ENCODE results near the gene HPS4.

Gene HPS4

DNA sequence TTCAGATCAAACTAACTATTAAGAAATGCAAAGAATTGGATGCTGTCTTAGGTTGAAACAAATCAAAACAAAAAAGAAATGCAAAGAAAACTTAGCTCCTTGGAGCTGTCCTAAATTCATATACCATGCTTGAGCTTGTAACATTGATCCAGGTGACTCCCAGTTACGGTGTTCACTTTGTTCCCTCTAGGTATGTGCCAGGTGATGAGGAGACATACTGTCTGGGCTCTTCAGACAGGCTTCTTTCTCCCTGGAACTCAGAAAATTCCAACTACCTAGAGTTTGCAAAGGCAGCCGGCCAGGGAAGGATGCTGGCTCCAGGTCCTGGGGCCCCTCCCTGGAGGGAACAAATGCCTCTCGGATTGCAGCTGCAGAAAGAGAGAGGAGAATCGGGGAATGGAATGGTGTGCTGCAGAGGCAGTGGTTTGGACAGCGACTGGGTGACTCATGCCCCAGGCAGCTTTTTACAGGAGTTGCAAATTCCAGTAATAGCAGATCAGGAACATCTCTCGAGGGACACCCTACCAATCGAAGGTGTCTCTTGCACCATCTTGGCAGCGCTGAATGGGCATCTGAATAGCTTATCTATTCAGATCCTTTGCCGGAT is 66.8 kb downstream of the HPS4 start:
- H3K4me1 ChIP-seq (ENCODE audit: control insufficient read depth in 1 of 2, insufficient read depth in 2 of 2, low read length in 2 of 2): peaks cover 19 to 22% of the 10 kb centered on the region in 2 experiments
- peak overlapping the region; percentile 44 for H3K4me2 ChIP-seq (ENCODE audit: low read length)
- no peak overlapping the region for H3K4ac ChIP-seq (ENCODE audit: low read depth, low read length)
- H3K18ac ChIP-seq (ENCODE audit: low read length): no peak overlapping the region
- no peaks in the 10 kb centered on the region for H3K79me2 ChIP-seq (ENCODE audit: control insufficient read depth, insufficient read depth, low read length, poor library complexity)
- no peak overlapping the region for H2BK12ac ChIP-seq (ENCODE audit: low read length)
- H3K23ac ChIP-seq (ENCODE audit: low read length): no peak overlapping the region
- no peak overlapping the region for H2AK5ac ChIP-seq (ENCODE audit: low read length)
- no CpG with 5 or more reads among the region's 9 CpGs for WGBS (ENCODE audit: extremely low coverage, insufficient coverage, insufficient read length)
- no peak overlapping the region for H2BK120ac ChIP-seq (ENCODE audit: insufficient read depth, low read length, poor library complexity)
- no peak overlapping the region for H2AFZ ChIP-seq (ENCODE audit: insufficient read depth, low read length, poor library complexity)
- H4K91ac ChIP-seq (ENCODE audit: low read depth, low read length): peak overlapping the region; percentile 92
- H3K9me3 ChIP-seq (ENCODE audit: insufficient read depth, low read depth, low read length): no peaks in the 10 kb centered on the region
- no peak overlapping the region for H3K9ac ChIP-seq (ENCODE audit: low read length)
- no peaks in the 10 kb centered on the region for H3K27me3 ChIP-seq (ENCODE audit: insufficient read depth, low read length)
- no peak overlapping the region for H3K4me3 ChIP-seq (ENCODE audit: low read depth, low read length)
- no peak overlapping the region for H4K12ac ChIP-seq (ENCODE audit: low read depth, low read length)
- DNase-seq: peak; percentile 97 to 98
- peak overlapping the region; percentile 87 for H3K27ac ChIP-seq (ENCODE audit: low read depth, low read length)
- H4K8ac ChIP-seq (ENCODE audit: low read depth, low read length): no peak overlapping the region
- H3K14ac ChIP-seq (ENCODE audit: low read length): no peak overlapping the region
- H3K36me3 ChIP-seq (ENCODE audit: control insufficient read depth in 1 of 2, insufficient read depth in 2 of 2, low read length in 2 of 2): no peaks in the 10 kb centered on the region
- peak overlapping the region; percentile 63 for H2BK5ac ChIP-seq (ENCODE audit: low read depth, low read length, poor library complexity)
- peaks cover 15% of the 10 kb centered on the region for H3K79me1 ChIP-seq (ENCODE audit: low read length)

DNA sequence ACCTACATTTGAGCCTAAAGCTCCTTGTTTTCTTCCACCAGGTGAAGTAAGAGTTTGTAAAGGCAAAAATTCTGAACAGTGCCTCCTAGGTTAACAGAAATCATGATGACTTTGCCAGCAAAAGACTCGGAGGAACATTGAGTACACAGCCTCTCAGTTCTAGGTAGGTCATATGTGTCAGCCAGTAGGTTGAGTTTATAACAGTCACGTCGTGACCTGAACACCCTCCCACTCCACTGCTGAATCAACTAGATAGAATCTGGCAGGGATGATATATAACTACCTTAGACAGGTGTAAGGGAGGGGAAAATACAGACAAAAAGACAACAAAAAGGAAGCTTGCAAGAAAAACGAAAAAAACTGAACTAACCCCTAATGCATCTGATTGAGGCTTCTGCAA is 67.3 kb downstream of the HPS4 start:
- H3K9ac ChIP-seq (ENCODE audit: low read length): no peak overlapping the region
- H4K91ac ChIP-seq (ENCODE audit: low read depth, low read length): peak overlapping the region; percentile 83
- peak overlapping the region; percentile 56 for H2BK120ac ChIP-seq (ENCODE audit: insufficient read depth, low read length, poor library complexity)
- WGBS (ENCODE audit: extremely low coverage, insufficient coverage, insufficient read length): no CpG with 5 or more reads among the region's 4 CpGs
- H3K23ac ChIP-seq (ENCODE audit: low read length): no peak overlapping the region
- H2BK5ac ChIP-seq (ENCODE audit: low read depth, low read length, poor library complexity): peak overlapping the region; percentile 75
- DNase-seq: no peak
- no peak overlapping the region for H3K4ac ChIP-seq (ENCODE audit: low read depth, low read length)
- H3K79me2 ChIP-seq (ENCODE audit: control insufficient read depth, insufficient read depth, low read length, poor library complexity): no peaks in the 10 kb centered on the region
- peak overlapping the region; percentile 28 for H3K14ac ChIP-seq (ENCODE audit: low read length)
- no peak overlapping the region for H2AFZ ChIP-seq (ENCODE audit: insufficient read depth, low read length, poor library complexity)
- H2AK5ac ChIP-seq (ENCODE audit: low read length): no peak overlapping the region
- no peak overlapping the region for H3K4me2 ChIP-seq (ENCODE audit: low read length)
- no peak overlapping the region for H3K4me3 ChIP-seq (ENCODE audit: low read depth, low read length)
- no peak overlapping the region for H4K12ac ChIP-seq (ENCODE audit: low read depth, low read length)
- peak overlapping the region; percentile 50 for H2BK12ac ChIP-seq (ENCODE audit: low read length)
- no peaks in the 10 kb centered on the region for H3K36me3 ChIP-seq (ENCODE audit: control insufficient read depth in 1 of 2, insufficient read depth in 2 of 2, low read length in 2 of 2)
- peaks cover 15% of the 10 kb centered on the region for H3K79me1 ChIP-seq (ENCODE audit: low read length)
- H3K9me3 ChIP-seq (ENCODE audit: insufficient read depth, low read depth, low read length): peaks cover 2% of the 10 kb centered on the region
- peak overlapping the region; percentile 87 for H3K27ac ChIP-seq (ENCODE audit: low read depth, low read length)
- H3K18ac ChIP-seq (ENCODE audit: low read length): no peak overlapping the region
- peaks cover 19 to 22% of the 10 kb centered on the region in 2 experiments for H3K4me1 ChIP-seq (ENCODE audit: control insufficient read depth in 1 of 2, insufficient read depth in 2 of 2, low read length in 2 of 2)
- H4K8ac ChIP-seq (ENCODE audit: low read depth, low read length): no peak overlapping the region
- H3K27me3 ChIP-seq (ENCODE audit: insufficient read depth, low read length): no peaks in the 10 kb centered on the region

DNA sequence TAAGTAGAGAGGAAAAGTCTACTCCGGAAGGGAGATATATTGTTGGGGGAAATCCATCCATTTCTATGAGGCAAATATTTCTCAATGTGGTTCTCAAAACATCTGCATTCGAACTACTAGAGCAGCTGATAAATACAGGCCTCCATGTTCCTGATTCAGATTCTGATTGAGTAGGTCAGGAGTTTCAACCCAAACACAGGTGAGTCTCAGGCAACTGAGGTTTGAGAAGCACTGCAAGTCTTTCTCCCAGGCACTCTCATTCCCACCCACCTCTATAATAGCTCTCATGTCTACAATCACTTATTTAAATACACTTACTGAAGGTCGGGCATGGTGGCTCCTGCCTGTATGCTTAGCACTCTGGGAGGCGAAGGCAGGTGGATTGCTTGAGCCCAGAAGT is 69.2 kb downstream of the HPS4 start:
- H3K4me3 ChIP-seq (ENCODE audit: low read depth, low read length): no peak overlapping the region
- H4K12ac ChIP-seq (ENCODE audit: low read depth, low read length): no peak overlapping the region
- no peak for DNase-seq
- peaks cover 19 to 22% of the 10 kb centered on the region in 2 experiments for H3K4me1 ChIP-seq (ENCODE audit: control insufficient read depth in 1 of 2, insufficient read depth in 2 of 2, low read length in 2 of 2)
- no peaks in the 10 kb centered on the region for H3K36me3 ChIP-seq (ENCODE audit: control insufficient read depth in 1 of 2, insufficient read depth in 2 of 2, low read length in 2 of 2)
- H3K9ac ChIP-seq (ENCODE audit: low read length): no peak overlapping the region
- H3K18ac ChIP-seq (ENCODE audit: low read length): no peak overlapping the region
- H3K27ac ChIP-seq (ENCODE audit: low read depth, low read length): no peak overlapping the region
- no peak overlapping the region for H2BK120ac ChIP-seq (ENCODE audit: insufficient read depth, low read length, poor library complexity)
- H2BK12ac ChIP-seq (ENCODE audit: low read length): no peak overlapping the region
- no peaks in the 10 kb centered on the region for H3K27me3 ChIP-seq (ENCODE audit: insufficient read depth, low read length)
- no peak overlapping the region for H4K8ac ChIP-seq (ENCODE audit: low read depth, low read length)
- H3K9me3 ChIP-seq (ENCODE audit: insufficient read depth, low read depth, low read length): peaks cover 2% of the 10 kb centered on the region
- H2AFZ ChIP-seq (ENCODE audit: insufficient read depth, low read length, poor library complexity): no peak overlapping the region
- H2BK5ac ChIP-seq (ENCODE audit: low read depth, low read length, poor library complexity): no peak overlapping the region
- WGBS (ENCODE audit: extremely low coverage, insufficient coverage, insufficient read length): no CpG with 5 or more reads among the region's 4 CpGs
- no peak overlapping the region for H4K91ac ChIP-seq (ENCODE audit: low read depth, low read length)
- no peaks in the 10 kb centered on the region for H3K79me2 ChIP-seq (ENCODE audit: control insufficient read depth, insufficient read depth, low read length, poor library complexity)
- H3K4me2 ChIP-seq (ENCODE audit: low read length): no peak overlapping the region
- peaks cover 15% of the 10 kb centered on the region for H3K79me1 ChIP-seq (ENCODE audit: low read length)
- H3K14ac ChIP-seq (ENCODE audit: low read length): no peak overlapping the region
- no peak overlapping the region for H2AK5ac ChIP-seq (ENCODE audit: low read length)
- H3K23ac ChIP-seq (ENCODE audit: low read length): no peak overlapping the region
- no peak overlapping the region for H3K4ac ChIP-seq (ENCODE audit: low read depth, low read length)

DNA sequence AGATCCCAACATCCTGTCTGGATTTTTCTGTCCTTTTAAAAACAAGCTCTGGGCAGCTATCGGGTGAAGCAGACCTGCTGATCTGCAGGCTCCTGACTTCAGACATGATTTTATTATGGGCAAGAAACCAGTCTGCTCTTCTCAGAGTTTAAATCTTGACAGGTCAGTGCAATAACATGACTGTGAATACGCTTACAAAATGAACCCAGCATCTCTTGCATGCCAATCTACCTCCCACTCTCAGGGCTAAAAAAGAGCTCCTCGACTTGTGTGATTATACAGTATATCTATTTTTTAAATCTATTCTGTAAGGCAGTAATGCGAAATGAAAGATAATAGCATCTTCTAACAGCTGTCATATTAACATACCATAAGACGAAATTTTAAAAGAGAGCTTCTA is 73.2 kb downstream of the HPS4 start:
- H3K36me3 ChIP-seq (ENCODE audit: control insufficient read depth in 1 of 2, insufficient read depth in 2 of 2, low read length in 2 of 2): no peaks in the 10 kb centered on the region
- no peak overlapping the region for H4K8ac ChIP-seq (ENCODE audit: low read depth, low read length)
- H3K4me2 ChIP-seq (ENCODE audit: low read length): no peak overlapping the region
- H3K79me2 ChIP-seq (ENCODE audit: control insufficient read depth, insufficient read depth, low read length, poor library complexity): no peaks in the 10 kb centered on the region
- no peaks in the 10 kb centered on the region for H3K79me1 ChIP-seq (ENCODE audit: low read length)
- no peak overlapping the region for H2BK120ac ChIP-seq (ENCODE audit: insufficient read depth, low read length, poor library complexity)
- H3K9me3 ChIP-seq (ENCODE audit: insufficient read depth, low read depth, low read length): peaks cover 2% of the 10 kb centered on the region
- no CpG with 5 or more reads among the region's 5 CpGs for WGBS (ENCODE audit: extremely low coverage, insufficient coverage, insufficient read length)
- no peak overlapping the region for H2AK5ac ChIP-seq (ENCODE audit: low read length)
- no peak overlapping the region for H2AFZ ChIP-seq (ENCODE audit: insufficient read depth, low read length, poor library complexity)
- no peak overlapping the region for H3K4me3 ChIP-seq (ENCODE audit: low read depth, low read length)
- no peak overlapping the region for H3K4ac ChIP-seq (ENCODE audit: low read depth, low read length)
- H3K14ac ChIP-seq (ENCODE audit: low read length): no peak overlapping the region
- H3K23ac ChIP-seq (ENCODE audit: low read length): no peak overlapping the region
- peaks cover 3% of the 10 kb centered on the region in 2 experiments for H3K4me1 ChIP-seq (ENCODE audit: control insufficient read depth in 1 of 2, insufficient read depth in 2 of 2, low read length in 2 of 2)
- no peak for DNase-seq
- no peaks in the 10 kb centered on the region for H3K27me3 ChIP-seq (ENCODE audit: insufficient read depth, low read length)
- H2BK12ac ChIP-seq (ENCODE audit: low read length): no peak overlapping the region
- H3K18ac ChIP-seq (ENCODE audit: low read length): no peak overlapping the region
- H2BK5ac ChIP-seq (ENCODE audit: low read depth, low read length, poor library complexity): no peak overlapping the region
- no peak overlapping the region for H4K91ac ChIP-seq (ENCODE audit: low read depth, low read length)
- no peak overlapping the region for H3K27ac ChIP-seq (ENCODE audit: low read depth, low read length)
- no peak overlapping the region for H4K12ac ChIP-seq (ENCODE audit: low read depth, low read length)
- H3K9ac ChIP-seq (ENCODE audit: low read length): no peak overlapping the region
